ELF-1 (cell line): ENCODE measurements around the gene NET1.

Source experiments
- DNase-seq: peaks from one replicate; pipeline ENCODE4 v3.0.0-alpha.2; 2016; ENCODE audit warnings: low read depth, low spot score

The NET1 gene

DNA sequence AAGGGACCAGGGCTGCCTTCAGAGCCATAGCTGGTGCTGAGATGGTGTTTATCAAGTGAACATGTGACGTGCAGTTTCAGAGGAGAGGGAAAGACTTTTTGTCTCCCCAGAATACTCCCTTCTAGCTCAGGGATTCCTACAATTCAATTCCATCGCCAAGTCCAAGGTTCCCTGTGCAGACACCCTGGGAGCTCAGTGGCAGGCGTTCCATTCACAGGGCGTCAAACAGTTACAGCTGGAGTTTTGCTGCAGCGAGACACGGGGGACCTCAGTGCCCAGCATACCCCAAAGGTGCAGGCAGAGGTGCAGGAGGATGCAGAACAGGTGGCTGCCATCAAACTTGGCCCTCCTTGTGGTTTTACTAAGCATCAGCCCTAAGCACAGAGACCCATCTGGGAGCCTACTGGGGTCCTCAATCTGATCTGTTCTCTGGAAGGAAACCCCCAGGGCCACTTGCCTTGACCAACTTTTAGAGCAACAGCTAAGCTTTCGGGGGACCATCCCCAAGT, 87.9 kb downstream of the NET1 start:
- DNase-seq = no peak

DNA sequence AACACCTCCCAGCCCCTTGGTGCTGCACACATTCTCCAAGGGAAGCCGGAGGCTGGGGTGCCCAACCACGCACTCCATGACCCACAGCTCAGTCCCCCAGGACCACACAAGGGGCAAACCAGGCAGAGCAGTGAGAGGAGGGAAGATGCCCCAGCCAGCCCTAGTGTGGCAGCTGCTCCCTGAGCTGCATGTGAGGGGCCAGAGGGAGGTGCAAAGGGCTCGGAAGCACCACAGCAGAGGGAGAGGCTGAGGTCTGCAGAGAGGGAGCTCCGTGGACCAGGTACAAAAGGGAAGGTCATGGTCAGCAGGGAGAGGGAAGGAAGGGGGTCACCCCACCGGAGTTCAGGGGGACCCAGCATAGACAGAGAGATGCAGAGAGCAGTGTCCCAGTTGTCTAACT, 88.6 kb downstream of the NET1 start:
- DNase-seq = no peak

GRCh38 chr10:5502061-5502521, 89.7 kb downstream of the NET1 start:
- no peak for DNase-seq

DNA sequence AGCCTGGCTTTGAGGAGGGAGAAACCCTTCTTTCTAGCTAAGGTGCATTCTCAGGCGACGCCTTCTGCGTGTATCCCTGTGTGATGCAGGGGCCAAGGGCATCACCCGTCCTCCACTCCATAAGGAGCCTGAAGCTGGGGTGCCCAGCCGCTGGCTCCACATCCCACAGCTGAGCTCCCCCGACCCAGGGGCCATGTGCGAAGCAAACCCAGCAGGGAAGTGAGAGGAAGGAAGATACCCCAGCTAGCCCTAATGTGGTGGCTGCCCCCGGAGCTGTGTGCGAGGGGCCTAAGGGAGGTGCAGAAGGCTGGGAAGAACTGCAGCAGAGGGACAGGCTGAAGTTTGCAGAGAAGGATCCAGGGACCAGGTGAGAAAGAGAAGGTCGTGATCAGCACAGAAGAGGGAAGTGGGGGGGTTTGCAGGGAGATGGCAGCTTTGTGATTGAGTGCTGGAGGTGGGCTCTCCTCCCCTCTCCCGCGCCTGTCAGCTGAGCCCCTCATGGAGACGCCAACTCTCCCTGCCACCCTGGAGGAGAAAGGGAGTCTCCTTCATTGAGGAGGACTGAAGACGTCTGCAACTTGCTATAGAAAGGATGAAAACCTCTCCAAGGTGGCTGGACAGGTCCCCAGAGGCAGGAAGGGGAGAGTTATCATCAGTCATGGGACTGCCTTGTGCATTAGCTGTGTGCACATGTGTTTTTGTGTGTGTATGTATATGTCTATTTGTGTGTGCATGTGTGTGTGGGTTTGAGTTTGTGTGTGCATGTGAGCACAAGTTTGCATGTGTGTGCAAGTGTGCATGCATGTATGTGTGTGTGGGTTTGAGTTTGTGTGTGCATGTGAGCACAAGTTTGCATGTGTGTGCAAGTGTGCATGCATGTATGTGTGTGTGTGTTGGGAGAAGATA, 90.5 kb downstream of the NET1 start:
- DNase-seq = no peak

DNA sequence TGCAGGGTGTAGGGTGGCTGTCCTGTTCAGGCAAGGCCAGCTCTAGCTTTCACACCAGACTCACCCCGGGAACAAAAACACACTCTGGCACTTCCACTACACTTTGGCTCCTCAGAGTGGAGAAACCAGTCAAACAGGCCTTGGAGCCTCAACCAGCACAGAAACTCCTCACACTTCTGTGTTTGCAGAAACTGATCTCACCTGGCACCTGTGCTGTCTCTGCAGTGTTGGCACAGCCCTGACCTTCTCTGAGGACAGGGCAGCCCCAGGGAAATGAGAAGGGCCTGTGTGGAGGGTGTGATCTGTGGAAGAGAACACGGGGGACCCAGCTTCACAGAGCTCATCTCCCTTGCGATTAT, 91.1 kb downstream of the NET1 start:
- peak; percentile 70 for DNase-seq

DNA sequence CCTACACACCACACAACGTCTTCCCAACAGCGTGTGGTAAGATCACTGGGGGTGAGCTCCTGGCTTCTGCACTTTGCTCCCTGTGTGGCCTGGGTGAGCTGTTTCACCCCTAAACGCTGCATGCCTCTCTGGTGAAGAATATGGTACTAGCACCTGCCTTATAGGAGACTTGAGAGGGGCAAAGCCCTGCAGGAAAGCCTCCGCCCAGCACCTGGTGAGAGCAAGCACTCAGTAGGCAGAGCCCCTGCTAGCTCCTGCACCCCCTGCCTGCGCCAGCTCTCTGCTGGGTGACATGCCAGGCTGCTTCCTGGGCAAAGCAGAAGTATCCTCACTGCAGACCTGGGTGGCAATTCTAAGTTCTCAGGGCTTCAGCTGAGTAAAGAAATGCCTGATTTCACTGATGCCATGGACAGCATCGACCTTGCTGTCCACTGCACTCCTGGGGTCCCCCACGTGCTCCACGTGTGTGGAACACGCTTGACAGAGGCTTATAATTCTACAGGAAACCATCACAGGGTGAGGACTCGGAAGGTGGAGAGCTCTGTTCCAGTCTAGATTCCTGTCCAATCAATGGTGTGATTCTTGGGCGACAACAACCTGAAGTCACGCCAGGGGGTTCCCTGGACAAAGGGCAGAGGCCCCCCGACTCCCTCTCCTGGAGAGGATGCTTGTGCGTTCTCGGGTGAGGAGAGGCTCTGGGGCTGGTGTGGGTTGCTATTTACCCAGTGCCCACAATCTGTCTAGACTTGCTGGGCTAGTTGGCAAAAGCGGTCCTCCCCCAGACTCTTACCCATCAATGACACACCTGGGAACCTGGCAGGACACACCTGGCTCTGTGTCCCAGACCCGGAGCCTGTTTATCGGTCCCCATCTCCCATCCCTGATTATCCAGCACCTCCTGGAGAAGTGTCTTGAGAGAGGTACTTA, 92.1 kb downstream of the NET1 start:
- DNase-seq = no peak

DNA sequence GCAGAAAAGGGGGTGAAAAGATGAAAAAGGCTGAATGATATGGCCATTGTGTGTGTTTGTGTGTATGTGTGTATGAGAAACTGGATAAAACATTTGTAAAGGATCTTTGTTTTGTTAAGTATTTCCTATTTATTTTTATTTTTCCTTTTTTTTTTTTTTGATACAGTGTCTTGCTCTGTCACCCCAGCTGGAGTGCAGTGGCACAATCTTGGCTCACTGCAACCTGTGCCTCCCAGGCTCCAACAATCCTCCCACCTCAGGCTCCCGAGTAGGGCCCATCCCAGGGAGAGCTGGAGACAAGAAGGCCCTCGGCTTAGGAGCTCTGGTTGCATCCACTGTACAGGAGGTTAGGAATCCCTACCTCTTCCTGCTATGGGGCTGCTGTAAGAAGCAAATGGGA, 93.9 kb downstream of the NET1 start:
- no peak for DNase-seq

GRCh38 chr10:5506751-5507648, 94.6 kb downstream of the NET1 start:
- no peak for DNase-seq

- DNase-seq = no peak
Measured at GRCh38 chr10:5507649-5508131, 95.3 kb downstream of the NET1 start.

GRCh38 chr10:5508161-5508604, 95.8 kb downstream of the NET1 start:
- DNase-seq = no peak
